HUDEP-2 (cell line): ENCODE measurements around the gene IFIT1B.
"Not testable (repeated sequence)": the region's sequence is repeated elsewhere in the genome, so short reads cannot be mapped to it uniquely, and the experiment has no call there.

ENCODE experiments used
- DNase-seq, 76 experiments: peaks; one replicate each; lab custom pipeline; 2025; ENCODE audit not compliant: unreplicated experiment in 76 of 76; lab: John Stamatoyannopoulos, UW

Gene IFIT1B

GRCh38 chr10:89347701-89348457, 30.0 kb upstream of the IFIT1B start:
- DNase-seq, result no peak

GRCh38 chr10:89348481-89348880, 29.4 kb upstream of the IFIT1B start:
- DNase-seq, result no peak

GRCh38 chr10:89348975-89349374, 28.9 kb upstream of the IFIT1B start:
- DNase-seq, result no peak

DNA sequence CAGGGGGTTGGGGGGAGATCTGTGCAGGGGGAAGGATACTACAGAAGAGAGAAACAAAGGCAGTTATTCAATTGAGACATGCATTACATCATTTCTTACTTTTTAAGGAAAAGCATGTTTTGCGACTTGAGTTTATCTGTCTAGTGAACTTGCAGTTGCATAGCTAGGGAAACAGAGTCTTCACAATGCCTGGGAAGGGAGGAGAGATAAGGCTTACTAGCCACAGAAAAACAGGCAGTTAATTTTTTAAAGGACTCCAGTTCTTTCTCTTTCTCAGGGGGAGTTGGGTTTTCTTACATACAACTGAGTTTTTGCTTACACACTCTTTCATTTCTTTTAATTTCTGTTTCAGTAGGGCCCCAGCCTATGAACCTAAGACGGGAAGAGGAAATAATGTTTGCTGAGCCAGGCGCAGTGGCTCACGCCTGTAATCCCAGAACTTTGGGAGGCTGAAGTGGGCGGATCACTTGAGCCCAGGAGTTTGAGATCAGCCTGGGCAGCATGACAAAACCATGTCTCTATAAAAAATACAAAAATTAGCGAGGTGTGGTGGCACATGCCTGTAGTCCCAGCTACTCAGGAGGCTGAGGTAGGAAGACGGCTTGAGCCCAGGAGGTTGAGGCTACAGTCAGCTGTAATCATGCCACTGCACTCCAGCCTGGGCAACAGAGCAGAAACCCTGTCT, 27.1 kb upstream of the IFIT1B start:
- DNase-seq, result not testable (repeated sequence)

DNA sequence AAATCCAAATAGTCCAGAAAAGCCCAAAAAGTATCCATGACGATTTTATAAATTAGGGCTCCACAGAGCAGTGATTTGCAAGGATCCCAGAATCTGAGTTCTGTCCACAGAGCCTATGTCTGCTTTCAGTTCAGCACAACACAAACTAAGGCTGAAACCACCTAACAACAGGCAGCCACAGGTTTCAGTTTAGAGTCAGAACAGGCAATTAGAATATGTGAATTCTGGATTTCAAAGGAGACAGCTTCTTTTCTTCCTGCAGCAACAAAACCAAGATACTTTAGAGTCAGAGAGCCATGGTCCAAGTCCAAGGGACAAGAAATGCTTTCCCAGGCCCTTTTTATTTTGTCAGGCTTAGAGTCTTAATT, 26.5 kb upstream of the IFIT1B start:
- DNase-seq, result no peak

- DNase-seq, result no peak
These were observed 25.9 kb upstream of the IFIT1B start for GRCh38 chr10:89351780-89352597.

DNA sequence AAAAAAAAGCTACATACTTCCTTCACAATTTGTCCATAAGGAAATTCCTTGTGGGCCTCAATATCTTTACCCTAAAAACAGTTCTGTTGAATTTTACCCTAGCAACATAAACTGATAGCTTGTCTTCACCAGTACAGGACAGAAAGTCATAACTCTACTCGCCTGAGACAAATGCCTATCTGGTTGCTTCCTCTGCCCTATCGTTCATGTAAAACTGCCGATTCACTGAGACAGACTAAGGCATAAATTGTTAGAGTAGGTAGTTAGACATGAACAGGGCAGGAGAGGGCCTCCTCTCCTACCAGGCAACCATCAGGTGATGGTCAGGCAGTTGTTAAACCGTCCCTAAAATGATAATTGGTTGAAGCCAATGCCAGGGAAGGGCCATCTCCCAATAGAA, 25.1 kb upstream of the IFIT1B start:
- peak in 4 of 76 experiments; percentile 8 to 16 (median 13) for DNase-seq

GRCh38 chr10:89355394-89355931, 22.4 kb upstream of the IFIT1B start:
- DNase-seq, result no peak

GRCh38 chr10:89357096-89357495, 20.8 kb upstream of the IFIT1B start:
- DNase-seq, result no peak

DNA sequence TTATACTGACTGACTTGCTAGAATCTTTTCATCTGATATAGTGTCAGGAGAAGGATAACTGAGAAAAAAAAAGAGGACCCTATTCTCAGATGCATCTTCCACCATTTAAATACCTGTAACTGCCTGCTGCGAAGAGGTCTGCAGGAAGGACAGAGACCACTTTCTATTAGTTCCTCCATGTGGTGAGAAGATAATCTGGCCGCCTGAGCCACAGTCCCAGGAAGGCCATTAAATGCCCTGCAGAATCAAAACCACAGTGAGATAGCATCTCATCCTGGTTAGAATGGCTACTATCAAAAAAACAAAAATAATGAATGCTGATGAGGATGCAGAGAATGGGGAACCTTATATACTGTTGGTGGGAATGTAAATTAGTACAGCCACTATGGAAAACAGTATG, 19.9 kb upstream of the IFIT1B start:
- DNase-seq, result no peak

GRCh38 chr10:89360157-89360556, 17.7 kb upstream of the IFIT1B start:
- peak in 6 of 76 experiments; percentile 13 to 49 (median 24) for DNase-seq

DNA sequence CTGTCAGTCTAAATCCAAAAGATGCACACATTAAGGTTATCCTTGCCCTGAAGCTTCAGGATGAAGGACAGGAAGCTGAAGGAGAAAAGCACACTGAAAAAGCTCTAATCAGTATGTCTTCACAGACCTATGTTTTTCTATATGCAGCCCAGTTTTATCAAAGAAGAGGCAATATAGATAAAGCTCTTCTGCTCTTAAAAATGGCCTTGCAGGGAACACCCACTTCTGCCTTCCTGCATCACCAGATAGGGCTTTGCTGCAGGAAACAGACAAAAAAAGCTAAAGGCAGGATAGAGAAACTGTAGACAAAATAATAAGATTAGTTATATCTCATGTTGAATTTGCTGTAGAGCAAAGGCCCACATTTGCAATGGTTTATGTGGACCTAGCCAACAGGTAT, 14.9 kb upstream of the IFIT1B start:
- peak in 52 of 76 experiments; percentile 4 to 75 (median 40) for DNase-seq

DNA sequence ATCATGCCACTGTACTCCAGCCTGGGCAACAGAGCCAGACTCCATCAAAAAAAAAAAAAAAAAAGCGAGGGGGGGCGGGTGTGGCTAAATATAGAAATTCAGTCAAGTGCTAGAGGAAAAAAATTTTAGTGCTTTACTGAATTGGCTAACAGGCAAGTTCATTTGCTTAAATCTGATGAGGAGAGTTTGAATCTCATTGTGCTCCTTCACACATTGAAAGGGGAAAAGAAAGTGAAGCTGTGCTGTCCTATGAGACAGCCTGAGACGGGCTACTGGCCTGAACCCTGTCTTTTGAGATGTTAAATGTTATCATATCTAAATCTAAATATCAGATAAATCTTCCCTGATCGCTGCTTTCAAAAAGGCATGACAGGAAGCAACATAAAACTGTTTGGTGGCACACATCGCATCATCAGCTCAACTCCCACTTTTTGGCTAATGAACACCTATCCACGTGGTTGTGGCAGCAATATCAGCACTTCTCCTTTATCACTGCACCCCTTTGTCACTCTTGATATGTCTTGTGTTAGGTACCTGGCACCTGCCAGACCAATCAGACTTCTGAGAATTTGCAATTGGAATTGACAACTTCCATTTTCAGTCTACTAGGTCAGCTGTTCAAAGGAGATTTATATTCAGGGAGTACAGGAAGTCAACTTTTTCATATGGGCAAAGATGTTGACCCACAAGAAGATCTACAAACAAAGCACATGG, 14.0 kb upstream of the IFIT1B start:
- peak in 2 of 76 experiments; percentile 4 to 12 for DNase-seq

DNA sequence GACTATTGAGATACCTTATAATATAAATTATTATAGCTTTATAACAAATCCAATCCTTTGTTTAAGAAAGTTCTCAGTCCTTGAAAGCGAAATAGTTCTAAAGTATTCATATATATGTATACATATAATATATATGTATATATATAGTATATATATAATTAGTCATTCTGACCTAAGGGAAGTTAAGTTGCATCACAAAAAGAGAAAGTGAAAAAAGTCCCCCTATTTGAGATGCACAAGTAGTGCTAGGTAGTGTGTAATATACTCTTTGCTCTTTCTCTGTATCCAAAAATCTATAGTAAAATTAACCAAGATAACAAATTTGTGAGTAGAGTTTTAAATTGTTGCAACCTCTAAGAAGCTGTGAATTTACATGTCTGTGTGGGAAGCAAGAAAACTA, 13.3 kb upstream of the IFIT1B start:
- no peak for DNase-seq

GRCh38 chr10:89367529-89367928, 10.3 kb upstream of the IFIT1B start:
- DNase-seq, result no peak

- DNase-seq, result no peak
These were observed 9.7 kb upstream of the IFIT1B start for GRCh38 chr10:89368129-89368528.

DNA sequence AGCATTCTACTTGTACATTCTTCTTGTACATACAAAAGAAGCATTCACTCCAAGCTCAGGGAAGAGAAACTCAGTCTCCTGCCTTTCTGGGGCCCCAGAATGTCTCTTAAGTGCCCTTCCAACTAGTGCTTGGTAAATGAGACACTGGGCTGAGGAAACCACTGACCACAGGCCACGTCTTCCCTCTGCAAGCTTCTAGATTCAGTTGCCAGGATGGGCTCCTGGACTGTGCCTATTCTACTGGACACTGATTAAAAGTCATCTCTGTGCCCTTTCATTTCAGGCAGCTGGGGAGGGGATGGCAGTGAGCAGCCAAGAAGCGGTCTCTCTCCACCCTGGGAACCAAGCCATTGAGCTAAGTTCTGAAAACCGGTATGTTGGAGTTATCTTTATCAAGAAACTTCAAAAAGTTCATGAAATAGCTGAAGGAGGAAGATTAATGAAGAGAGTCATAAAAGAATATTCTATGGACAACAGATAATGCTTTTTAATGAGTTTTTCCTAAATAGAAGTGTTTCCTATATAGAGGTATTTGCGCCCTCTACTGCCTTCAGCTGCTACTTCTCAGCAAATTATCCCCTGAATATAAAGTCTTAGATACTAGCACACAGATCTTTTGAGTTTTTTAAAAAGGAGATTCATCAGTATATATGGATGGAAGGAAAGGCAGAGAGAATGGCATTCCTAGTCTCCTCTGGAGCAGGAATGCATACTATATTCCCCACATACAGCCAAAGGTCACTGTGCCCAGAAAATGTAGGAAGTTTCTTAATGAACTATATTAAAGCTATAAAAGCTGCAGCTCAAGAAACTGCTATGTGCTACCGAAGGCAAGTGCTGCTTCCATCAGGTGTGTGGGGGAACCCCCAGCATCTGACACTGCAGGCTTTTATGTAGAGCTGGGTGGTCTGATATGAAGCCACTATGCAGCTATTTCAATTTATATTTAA, 8.4 kb upstream of the IFIT1B start:
- DNase-seq, result peak in 4 of 76 experiments; percentile 4 to 33 (median 6)

- peak in 24 of 76 experiments; percentile 8 to 65 (median 34) for DNase-seq
These were observed 6.8 kb upstream of the IFIT1B start for GRCh38 chr10:89371079-89371478.

GRCh38 chr10:89371987-89372386, 5.9 kb upstream of the IFIT1B start:
- DNase-seq, result peak in 16 of 76 experiments; percentile 9 to 57 (median 24)
